Left ventricle myocardium inferior (tissue), 1 donor: ENCODE data around the gene TMEM14A. TPM values are rescaled to one million over a fixed set of nuclear protein-coding genes. Genes with fewer than 3 reads are reported as not detected.
"Not testable (repeated sequence)": the region's sequence is repeated elsewhere in the genome, so short reads cannot be mapped to it uniquely, and the experiment has no call there.

ENCODE experiments used
- DNase-seq: peaks from one replicate; pipeline ENCODE4 v3.0.0-alpha.2; 2020
- H3K27ac ChIP-seq: fragments of 200-600 bp; replicated peaks from 2 replicates; pipeline ENCODE4 v1.8.0; 2021
- H3K27me3 ChIP-seq: fragments of 200-600 bp; 2 replicates; pipeline ENCODE4 v1.8.0; 2021; ENCODE audit warnings: low read depth
- H3K36me3 ChIP-seq: fragments of 200-600 bp; 2 replicates; pipeline ENCODE4 v1.8.0; 2021
- H3K4me1 ChIP-seq: fragments of 200-600 bp; 2 replicates; pipeline ENCODE4 v1.8.0; 2021
- H3K4me3 ChIP-seq: fragments of 200-600 bp; 2 replicates; pipeline ENCODE4 v1.8.0; 2021; ENCODE audit warnings: mild to moderate bottlenecking, moderate library complexity
- H3K9me3 ChIP-seq: fragments of 200-600 bp; replicated peaks from 2 replicates; pipeline ENCODE4 v1.8.0; 2021
- CTCF ChIP-seq: fragments of 200-600 bp; IDR thresholded peaks from 2 replicates; pipeline ENCODE4 v1.8.0; 2021; ENCODE audit warnings: antibody characterized with exemption, mild to moderate bottlenecking, borderline replicate concordance
- intact Hi-C: fragments of 100-400 bp; cut with micrococcal nuclease; formaldehyde crosslinking; loops from one replicate; pipeline ENCODE4 v1.11.0; 2022
- total RNA-seq: library from RNA; stranded (reverse); fragmentation: NEBNext Ultra II Directional; extraction: Animal tissue kit (Norgen Biotek cat#: 25700); gene quantifications from one replicate; pipeline ENCODE4 v1.2.1, GENCODE V29; 2021
- donor health status: DM: no; HTN: yes; CAD: no; lungs with severe emphysema.

TMEM14A gene
- total RNA-seq, 1 donor from 2014 or later, result 10.9 TPM

DNA sequence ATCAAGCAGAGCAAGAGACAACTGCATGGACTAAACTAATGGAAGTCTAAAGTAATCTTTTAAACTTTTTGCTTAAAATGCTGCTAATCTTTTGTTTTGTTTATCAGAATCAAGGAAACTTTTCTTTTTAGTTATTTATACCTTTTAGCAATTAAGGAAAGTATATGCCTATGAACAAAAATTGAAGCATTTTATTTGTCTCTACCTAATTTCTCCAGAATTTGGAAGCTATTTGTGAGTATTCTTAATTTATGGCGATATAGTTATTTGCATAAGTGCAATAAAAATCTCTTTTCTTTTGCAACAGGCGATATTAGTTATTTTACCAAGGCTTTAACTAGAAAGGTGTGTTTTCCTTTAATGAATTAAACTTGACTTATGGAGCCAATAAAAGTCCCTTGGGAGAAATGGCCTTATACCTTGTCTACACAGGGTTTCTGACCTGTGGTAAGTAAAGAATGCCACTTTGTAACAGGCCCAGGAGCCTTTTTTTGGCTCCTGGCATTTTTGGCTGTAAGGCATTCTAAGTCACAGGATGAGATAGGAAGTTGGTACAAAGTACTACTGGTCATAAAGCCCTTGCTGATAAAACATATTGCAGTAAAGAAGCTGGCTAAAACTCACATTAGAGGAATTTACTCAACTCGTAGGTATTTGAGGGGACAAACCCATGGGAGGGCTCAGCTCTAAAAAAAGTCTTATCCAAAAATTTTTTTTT is 37.2 kb downstream of the TMEM14A start:
- Histone ChIP-seq H3K4me1 (no peaks in the 10 kb centered on the region), H3K9me3 (peaks cover 5% of the 10 kb centered on the region), H3K27me3 (no peaks in the 10 kb centered on the region), H3K27ac (no peak overlapping the region), H3K36me3 (no peaks in the 10 kb centered on the region), H3K4me3 (no peak overlapping the region)
- no peak for DNase-seq
- intact Hi-C loops, result no loop called here
- TF ChIP-seq CTCF, result no peak

DNA sequence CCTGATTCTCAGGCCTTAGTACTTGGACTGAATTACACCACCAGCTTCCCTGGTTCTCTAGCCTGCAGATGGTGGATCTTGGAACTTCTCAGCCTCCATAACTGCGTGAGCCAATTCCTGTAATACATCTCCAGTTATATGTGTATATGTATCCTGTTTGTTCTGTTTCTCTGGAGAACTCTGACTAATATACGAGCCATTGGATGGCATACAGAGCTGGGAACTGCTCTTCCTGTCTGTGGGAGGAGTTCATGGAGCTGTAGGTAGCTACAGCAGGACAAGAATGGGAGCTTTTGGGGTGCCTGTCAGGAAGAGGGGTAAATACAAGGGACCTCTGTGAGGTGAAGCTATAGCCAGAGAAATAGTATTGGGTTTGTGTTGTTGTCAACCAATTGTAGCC is 41.2 kb downstream of the TMEM14A start:
- TF ChIP-seq CTCF, result no peak
- no peaks in the 10 kb centered on the region for H3K27me3 ChIP-seq

DNA sequence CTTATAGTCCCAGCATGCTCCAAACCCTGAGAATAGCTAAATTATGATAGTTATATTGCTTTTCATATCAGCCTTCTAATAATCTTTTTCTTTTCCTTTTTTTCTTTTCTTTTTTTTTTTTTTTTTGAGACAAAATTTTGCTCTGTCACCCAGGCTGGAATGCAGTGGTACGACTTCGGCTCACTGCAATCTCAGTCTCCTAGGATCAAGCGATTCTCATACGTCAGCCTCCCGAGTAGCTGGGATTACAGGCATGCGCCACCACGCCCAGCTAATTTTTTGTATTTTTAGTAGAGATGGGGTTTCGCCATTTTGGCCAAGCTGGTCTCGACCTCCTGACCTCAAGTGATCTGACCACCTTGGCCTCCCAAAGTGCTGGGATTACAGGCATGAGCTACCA is 43.8 kb downstream of the TMEM14A start:
- H3K27me3 ChIP-seq, H3K27ac ChIP-seq, intact Hi-C loops, H3K4me1 ChIP-seq, H3K4me3 ChIP-seq, H3K36me3 ChIP-seq, H3K9me3 ChIP-seq, DNase-seq: not testable (repeated sequence)

More for the DNA sequence above, 41.2 kb downstream of the TMEM14A start:
- no peak for DNase-seq
- H3K36me3 ChIP-seq, result no peaks in the 10 kb centered on the region
- no peak overlapping the region for H3K4me3 ChIP-seq
- H3K4me1 ChIP-seq, result no peaks in the 10 kb centered on the region
- intact Hi-C loops, result no loop called here
- H3K9me3 ChIP-seq, result peaks cover 5% of the 10 kb centered on the region
- no peak overlapping the region for H3K27ac ChIP-seq

DNA sequence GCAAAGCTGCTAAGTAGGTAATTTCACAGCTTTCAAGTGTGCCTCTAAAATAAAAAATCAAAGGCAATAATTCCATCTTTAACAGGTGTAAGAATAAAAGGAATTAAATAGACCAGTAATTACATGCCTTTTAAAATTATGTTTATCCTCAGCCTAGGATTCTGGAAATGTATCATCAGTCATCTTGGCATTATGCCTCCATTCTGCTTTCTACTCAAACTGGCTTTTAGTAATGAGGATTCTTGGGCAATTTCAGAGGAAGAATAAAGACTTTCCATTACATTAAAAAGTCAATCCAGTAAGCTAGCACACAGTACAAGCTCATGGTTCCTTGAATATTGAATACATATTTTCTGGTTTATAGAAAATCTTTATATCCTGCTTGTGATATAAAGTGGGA is 47.6 kb downstream of the TMEM14A start:
- no peaks in the 10 kb centered on the region for H3K27me3 ChIP-seq
- intact Hi-C loops, result no loop called here
- H3K9me3 ChIP-seq, result no peaks in the 10 kb centered on the region
- H3K4me1 ChIP-seq, result no peaks in the 10 kb centered on the region
- H3K36me3 ChIP-seq, result no peaks in the 10 kb centered on the region
- no peak for TF ChIP-seq CTCF
- H3K4me3 ChIP-seq, result no peak overlapping the region
- DNase-seq, result no peak
- no peak overlapping the region for H3K27ac ChIP-seq

DNA sequence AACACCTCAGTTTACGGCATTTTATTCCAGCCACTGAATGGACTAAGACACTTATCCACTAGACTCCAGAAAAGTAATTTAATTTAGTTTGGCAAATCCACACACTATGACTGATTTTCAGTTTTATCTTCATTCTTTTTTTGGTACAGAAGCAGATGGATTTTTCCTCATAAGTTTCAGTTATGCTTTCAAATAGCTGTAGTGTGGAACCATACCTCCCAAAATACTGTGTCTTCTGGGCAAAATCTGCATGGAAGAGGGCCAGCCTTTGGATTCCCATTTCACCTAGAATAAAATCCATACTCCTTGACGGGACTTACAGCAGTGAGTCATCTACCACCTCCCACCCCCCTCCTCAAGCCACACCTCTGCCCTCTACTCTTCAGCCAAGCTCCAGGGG is 49.4 kb downstream of the TMEM14A start:
- intact Hi-C loops, result no loop called here

More for the DNA sequence above, 49.4 kb downstream of the TMEM14A start:
- no peaks in the 10 kb centered on the region for H3K4me1 ChIP-seq
- no peak for TF ChIP-seq CTCF
- H3K27ac ChIP-seq, result no peak overlapping the region
- H3K9me3 ChIP-seq, result no peaks in the 10 kb centered on the region
- no peak for DNase-seq
- no peaks in the 10 kb centered on the region for H3K27me3 ChIP-seq
- H3K36me3 ChIP-seq, result no peaks in the 10 kb centered on the region
- no peak overlapping the region for H3K4me3 ChIP-seq
